ENCODE results near the gene ACTL10.
A peak's percentile ranks its signal among the peaks of the same experiment; 100 is the strongest.

ACTL10 gene

GRCh38 chr20:33663161-33664084, 3.3 kb upstream of the ACTL10 start:
- DNase-seq (ENCODE audit: low read depth, low spot score): peak; percentile 64

GRCh38 chr20:33664085-33664761, 2.5 kb upstream of the ACTL10 start:
- DNase-seq (ENCODE audit: low read depth, low spot score): no peak

- no peak for DNase-seq (ENCODE audit: low read depth, low spot score)
These were observed 2.0 kb upstream of the ACTL10 start for GRCh38 chr20:33664762-33665144.

- no peak for DNase-seq (ENCODE audit: low read depth, low spot score)
These were observed 517 bp downstream of the ACTL10 start for GRCh38 chr20:33667245-33667675.

GRCh38 chr20:33667676-33668465, 1.1 kb downstream of the ACTL10 start:
- DNase-seq (ENCODE audit: low read depth, low spot score): peak; percentile 29

- no peak for DNase-seq (ENCODE audit: low read depth, low spot score)
These were observed 1.9 kb downstream of the ACTL10 start for GRCh38 chr20:33668466-33669155.

- no peak for DNase-seq (ENCODE audit: low read depth, low spot score)
These were observed 2.5 kb downstream of the ACTL10 start for GRCh38 chr20:33669224-33669623.

- no peak for DNase-seq (ENCODE audit: low read depth, low spot score)
These were observed 3.3 kb downstream of the ACTL10 start for GRCh38 chr20:33669873-33670640.

GRCh38 chr20:33670715-33671499, 4.2 kb downstream of the ACTL10 start:
- DNase-seq (ENCODE audit: low read depth, low spot score): no peak

- DNase-seq (ENCODE audit: low read depth, low spot score): no peak
These were observed 5.0 kb downstream of the ACTL10 start for GRCh38 chr20:33671573-33672288.

- no peak for DNase-seq (ENCODE audit: low read depth, low spot score)
These were observed 5.8 kb downstream of the ACTL10 start for GRCh38 chr20:33672426-33673113.

- no peak for DNase-seq (ENCODE audit: low read depth, low spot score)
These were observed 6.3 kb downstream of the ACTL10 start for GRCh38 chr20:33673114-33673409.

GRCh38 chr20:33673410-33674293, 6.9 kb downstream of the ACTL10 start:
- DNase-seq (ENCODE audit: low read depth, low spot score): no peak

- no peak for DNase-seq (ENCODE audit: low read depth, low spot score)
These were observed 7.8 kb downstream of the ACTL10 start, which contains the start of gene NECAB3 for GRCh38 chr20:33674294-33675135. NECAB3 (minus strand) TSS chr20:33674428; CDS start chr20:33674352, 76 bp downstream.

GRCh38 chr20:33675136-33675959, 8.6 kb downstream of the ACTL10 start:
- DNase-seq (ENCODE audit: low read depth, low spot score): no peak

- no peak for DNase-seq (ENCODE audit: low read depth, low spot score)
These were observed 9.4 kb downstream of the ACTL10 start for GRCh38 chr20:33676121-33676520.
